ENCODE data around the gene ZNF790.

Gene ZNF790

GRCh38 chr19:36837906-36838783 is at the start of gene ZNF790:
Gene ZNF790, minus strand, starts transcription at chr19:36838387. Its CDS starts 12,768 bp downstream, at chr19:36825619.
- peak; percentile 66 to 96 (median 90) for DNase-seq

GRCh38 chr19:36876993-36877938 is 39.1 kb upstream of the ZNF790 start:
- no peak for DNase-seq

GRCh38 chr19:36851898-36852297 is 13.7 kb upstream of the ZNF790 start:
- DNase-seq = no peak

- peak in 13 of 14 donors; percentile 56 to 93 (median 86) for DNase-seq
Measured at GRCh38 chr19:36850559-36851442, 12.6 kb upstream of the ZNF790 start, which contains the start of gene ZNF345. Gene ZNF345, plus strand, starts transcription at chr19:36850876. Its CDS starts 25,955 bp downstream, at chr19:36876831.

- peak; percentile 38 to 91 (median 84) for DNase-seq
Measured at GRCh38 chr19:36849701-36850558, 11.7 kb upstream of the ZNF790 start.

- DNase-seq = peak in 1 of 14 donors; percentile 1
Measured at GRCh38 chr19:36847968-36848367, 9.8 kb upstream of the ZNF790 start.

- peak in 1 of 14 donors; percentile 77 for DNase-seq
Measured at GRCh38 chr19:36838784-36839324, 667 bp upstream of the ZNF790 start.

GRCh38 chr19:36837176-36837905 is 846 bp downstream of the ZNF790 start:
- DNase-seq = no peak

DNA sequence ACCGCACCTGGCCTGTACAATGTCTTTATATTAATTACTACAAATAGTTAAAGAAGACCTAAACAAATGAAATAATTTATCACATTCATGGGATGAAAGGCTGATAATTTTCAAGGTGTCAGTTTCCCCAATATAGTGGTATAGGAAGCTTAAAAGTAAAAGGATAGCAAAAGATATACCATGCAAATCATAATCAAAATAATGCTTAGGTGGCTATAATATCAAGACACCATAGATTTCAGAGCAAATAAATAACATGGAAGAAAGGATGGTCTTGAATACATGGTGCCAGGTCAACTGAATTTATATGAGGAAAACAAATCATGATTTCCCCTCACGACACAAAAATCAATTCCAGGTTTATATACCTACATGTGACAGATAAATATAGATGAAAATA is 4.8 kb downstream of the ZNF790 start:
- DNase-seq = no peak

DNA sequence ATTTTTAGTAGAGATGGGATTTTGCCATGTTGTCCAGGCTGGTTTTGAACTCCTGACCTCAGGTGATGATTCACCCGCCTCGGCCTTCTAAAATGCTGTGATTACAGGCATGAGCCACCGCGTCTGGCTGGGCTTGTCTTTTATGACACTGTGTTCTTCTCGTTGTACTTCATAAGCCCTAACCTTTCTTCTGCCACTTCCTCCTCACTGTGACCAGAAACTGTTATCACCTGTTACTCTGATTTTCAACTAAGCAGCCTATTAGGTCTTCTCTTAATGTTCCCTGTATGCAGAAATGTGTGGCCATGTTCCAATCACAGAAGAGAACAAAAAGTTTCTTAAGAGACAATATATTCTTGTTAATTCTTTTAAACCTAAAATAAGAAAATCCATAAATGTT is 16.4 kb downstream of the ZNF790 start:
- no peak for DNase-seq

GRCh38 chr19:36819130-36819630 is 19.0 kb downstream of the ZNF790 start:
- DNase-seq = no peak

GRCh38 chr19:36807029-36807428 is 31.2 kb downstream of the ZNF790 start:
- DNase-seq = no peak

DNA sequence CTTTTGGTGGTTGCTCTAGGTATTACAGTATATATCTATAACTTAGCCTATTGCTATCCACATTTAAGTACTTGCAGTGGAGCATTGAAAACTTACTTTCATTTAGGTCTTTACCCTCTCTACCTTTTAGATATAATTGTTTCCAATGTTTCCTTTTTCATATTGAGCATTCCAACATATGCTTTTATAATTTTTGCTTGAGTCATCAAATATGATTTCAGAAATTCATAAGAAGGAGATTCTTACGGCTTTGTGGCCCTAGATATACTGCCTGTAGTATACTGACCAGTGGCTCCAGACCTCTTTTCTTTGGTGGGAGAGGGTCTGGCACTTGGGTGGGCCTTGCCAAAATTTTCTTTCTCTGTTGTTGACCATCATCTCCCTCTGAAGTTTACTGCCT is 32.8 kb downstream of the ZNF790 start:
- DNase-seq = no peak

GRCh38 chr19:36797786-36798108 is 40.4 kb downstream of the ZNF790 start:
- DNase-seq = no peak

DNA sequence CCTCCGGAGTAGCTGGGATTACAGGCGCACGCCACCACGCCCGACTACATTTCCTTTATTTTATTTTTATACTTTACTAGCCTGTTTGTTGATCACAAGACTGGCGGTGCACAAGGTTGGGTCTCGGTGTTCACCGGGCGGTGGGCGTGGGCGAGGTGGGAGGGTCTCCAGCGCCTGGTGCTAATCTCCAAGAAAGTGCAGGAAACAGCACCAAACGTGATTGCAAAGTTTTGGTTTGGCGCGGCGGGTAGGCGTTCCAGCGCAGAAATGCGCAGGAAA is 41.5 kb downstream of the ZNF790 start:
- no peak for DNase-seq

GRCh38 chr19:36791420-36792141 is 46.6 kb downstream of the ZNF790 start:
- peak in 2 of 14 donors; percentile 20 to 28 for DNase-seq

- peak in 7 of 14 donors; percentile 1 to 49 (median 14) for DNase-seq
Measured at GRCh38 chr19:36775768-36776167, 62.4 kb downstream of the ZNF790 start.

GRCh38 chr19:36773223-36773579 is 65.0 kb downstream of the ZNF790 start:
- no peak for DNase-seq

Data from C1 segment of cervical spinal cord (tissue), 14 donors.